GM19455 (cell line): ENCODE measurements around the gene MTHFD2.
A peak's percentile ranks its signal among the peaks of the same experiment; 100 is the strongest.
"Not testable (repeated sequence)": the region's sequence is repeated elsewhere in the genome, so short reads cannot be mapped to it uniquely, and the experiment has no call there.

Experiments
- ATAC-seq: cut with Tn5 transposase; IDR thresholded peaks from one replicate; pipeline ENCODE4 v1.9.1; 2021; ENCODE audit not compliant: unreplicated experiment

MTHFD2 gene

DNA sequence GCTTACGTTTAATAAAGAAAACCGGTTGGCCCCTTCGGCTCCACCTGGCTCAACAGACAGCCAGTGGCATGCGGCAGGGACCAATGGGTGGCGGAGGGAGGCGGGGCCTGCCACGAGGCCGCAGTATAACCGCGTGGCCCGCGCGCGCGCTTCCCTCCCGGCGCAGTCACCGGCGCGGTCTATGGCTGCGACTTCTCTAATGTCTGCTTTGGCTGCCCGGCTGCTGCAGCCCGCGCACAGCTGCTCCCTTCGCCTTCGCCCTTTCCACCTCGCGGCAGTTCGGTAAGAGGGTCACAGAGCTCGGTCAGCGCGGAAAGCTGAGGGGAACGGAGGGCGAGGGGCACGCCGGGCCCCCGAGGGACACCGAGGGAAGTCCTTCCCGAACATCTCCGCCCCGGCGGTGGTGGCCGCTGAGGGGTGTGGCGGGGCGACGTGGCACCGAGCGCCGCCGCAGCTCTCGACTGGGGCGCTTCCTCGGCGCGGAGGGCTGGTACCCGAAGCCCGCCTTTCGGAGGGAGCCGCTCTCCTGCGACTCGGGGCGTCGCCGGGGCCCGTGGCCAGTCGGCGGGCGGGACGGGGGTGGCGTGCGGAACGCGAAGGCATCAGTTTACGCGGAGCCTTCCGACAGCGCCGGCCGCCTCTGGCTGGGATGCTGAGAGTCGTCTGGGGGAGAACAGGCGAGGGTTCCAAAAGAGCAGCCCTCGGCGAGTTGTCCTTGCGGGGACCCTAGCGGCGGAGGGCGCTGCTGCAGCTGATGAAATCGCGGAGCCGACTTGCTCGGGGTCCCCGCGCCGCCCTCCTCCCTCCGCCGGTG is at the start of gene MTHFD2:
Gene MTHFD2, plus strand, starts transcription at position 155 of the 814 bp plus-strand sequence. Its CDS starts 27 bp downstream, at position 182.
- peak; percentile 85 for ATAC-seq

DNA sequence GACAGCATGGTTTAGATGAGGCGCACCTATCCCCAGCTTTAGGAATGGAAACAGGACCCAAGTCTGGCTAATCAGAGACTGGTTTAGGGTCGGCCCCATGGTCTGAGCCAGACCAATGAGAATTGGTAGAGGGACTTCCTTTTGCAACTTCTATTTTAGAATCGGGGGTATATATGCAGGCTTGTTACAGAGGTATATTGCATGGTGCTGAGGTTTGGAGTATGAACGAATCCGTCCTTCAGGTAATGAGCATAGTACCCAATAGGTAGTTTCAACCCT is 49.2 kb upstream of the MTHFD2 start:
- no peak for ATAC-seq

DNA sequence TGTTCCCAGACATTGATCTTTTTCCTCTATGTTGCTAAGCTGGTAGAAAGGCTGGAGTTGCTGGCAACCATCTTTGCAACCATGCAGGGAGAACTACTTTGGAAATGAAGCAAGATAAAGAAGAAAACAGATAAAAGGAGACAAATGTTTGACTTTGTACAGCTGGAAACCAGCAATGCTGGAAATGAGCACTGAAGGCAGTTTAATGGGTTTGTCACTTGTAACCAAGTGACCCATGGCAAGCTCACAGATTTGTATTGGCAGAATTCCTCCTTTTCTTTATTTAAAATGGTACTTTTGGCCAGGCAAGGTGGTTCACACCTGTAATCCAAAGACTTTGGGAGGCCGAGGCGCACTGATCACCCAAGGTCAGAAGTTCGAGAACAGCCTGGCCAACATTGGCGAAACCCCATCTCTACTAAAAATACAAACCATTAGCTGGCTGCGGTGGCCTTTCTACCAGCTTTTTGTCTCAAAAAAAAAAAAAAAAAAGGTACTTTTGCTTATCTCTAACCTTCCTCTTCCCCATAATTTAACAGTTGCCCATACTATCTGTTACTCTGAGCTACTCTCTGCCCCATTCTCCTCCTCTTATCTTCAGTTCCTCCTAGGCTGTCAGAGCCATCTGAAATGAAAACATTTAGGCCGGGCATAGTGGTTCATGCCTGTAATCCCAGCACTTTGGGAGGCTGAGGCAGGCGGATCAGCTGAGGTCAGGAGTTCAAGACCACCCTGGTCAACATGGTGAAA is 48.7 kb upstream of the MTHFD2 start:
- ATAC-seq = no peak

DNA sequence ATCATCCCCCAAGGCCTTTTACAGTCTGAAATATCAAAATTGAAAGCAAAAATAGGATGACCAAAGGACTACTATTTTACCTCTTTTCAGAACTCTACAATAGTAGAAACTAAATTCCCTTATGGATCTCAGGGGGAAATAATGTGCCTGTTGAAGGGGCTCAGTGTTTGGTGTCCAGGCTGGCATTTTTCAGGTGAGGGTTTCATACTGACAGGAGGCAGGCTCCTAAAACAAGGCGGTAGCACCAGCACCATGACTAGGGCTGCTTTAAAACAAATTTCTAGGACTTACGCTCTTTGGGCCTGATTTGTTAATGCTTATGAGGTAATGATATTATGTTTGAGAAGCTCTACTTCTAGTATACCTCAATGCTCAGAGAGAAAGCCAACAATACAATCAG is 45.5 kb upstream of the MTHFD2 start:
- ATAC-seq = no peak

DNA sequence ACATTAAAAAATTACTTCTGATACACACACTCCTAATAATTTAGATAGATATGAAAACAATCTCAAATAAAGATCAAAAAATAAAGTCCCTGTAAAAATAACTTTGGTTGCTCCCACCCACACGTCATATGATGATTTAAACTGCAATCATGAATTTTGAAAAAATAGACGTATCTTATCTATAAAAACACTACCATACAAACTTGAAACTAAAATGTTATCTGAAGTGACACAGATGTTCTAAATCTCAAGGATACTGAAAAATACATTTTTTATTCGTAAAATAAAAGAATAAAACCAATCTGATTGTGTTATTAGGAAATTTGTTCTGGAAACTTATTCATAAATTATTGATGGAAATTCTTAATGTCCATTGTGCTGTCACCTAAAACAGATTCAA is 42.6 kb upstream of the MTHFD2 start:
- no peak for ATAC-seq

DNA sequence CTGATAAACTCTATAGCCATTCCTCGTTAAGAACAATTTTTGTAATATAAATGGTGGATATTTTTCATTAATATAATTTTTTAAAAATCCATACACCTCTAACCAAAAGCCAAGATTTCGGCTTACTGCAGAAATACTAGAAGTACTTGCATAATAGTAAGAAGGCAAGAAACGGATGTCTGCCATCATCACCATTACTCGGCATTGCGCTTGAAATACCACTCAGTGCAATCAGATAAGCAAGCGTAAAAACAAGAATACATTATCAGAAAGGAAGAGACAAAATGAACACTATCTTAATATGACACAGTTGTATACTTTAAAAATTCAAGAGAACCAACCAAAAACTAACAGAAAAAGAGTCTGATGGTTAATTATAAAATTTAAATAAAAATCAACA is 35.5 kb upstream of the MTHFD2 start:
- no peak for ATAC-seq

DNA sequence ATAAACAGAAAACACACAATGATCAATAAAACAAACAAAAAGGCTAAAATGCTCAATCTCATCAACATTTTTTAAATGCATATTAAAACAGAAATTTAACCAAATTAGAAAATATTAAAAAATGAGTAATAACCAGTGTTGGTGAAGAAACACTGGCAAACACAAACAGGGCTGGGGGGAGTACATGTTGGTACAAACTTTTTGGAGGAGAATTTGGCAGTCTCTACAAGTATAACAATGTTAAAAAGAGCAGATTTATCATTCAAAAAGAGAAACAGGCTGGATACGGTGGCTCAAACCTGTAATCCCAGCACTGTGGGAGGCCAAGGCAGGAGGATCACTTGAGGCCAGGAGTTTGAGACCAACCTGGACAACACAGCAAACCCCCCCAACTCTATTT is 33.7 kb upstream of the MTHFD2 start:
- no peak for ATAC-seq

DNA sequence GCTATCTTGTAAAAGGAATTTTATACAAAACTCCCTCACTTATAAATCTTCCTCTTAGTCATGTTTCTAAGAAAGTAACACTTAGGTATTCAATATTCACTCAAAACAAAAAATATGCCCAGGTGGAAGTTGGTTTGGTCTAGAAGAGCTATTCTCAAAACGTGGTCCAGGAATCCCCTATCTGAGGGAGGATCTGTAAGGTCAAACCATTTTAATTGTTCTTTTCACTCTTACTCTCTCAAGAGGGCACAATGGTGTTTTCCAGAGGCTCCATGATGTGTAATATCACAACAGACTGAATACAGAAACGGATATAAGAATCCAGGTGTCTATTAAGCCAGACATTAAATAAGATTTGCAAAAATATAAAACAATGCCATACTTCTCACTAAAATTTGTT is 29.7 kb upstream of the MTHFD2 start:
- no peak for ATAC-seq

DNA sequence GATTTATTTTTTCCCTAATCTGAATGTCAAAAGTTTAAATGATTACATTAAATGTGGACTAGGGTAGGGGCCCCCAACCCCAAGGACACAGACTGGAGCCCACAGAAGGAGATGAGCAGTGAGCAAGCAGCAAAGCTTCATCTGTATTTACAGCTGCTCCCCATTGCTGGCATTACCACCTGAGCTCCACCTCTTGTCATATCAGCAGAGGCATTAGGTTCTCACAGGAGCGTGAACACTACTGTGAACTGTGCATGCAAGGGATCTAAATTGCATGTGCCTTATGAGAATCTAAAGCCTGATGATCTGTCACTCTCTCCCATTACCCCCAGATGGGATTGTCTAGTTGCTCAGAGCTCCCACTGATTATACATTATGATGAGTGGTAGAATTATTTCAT is 23.5 kb upstream of the MTHFD2 start:
- ATAC-seq = no peak

DNA sequence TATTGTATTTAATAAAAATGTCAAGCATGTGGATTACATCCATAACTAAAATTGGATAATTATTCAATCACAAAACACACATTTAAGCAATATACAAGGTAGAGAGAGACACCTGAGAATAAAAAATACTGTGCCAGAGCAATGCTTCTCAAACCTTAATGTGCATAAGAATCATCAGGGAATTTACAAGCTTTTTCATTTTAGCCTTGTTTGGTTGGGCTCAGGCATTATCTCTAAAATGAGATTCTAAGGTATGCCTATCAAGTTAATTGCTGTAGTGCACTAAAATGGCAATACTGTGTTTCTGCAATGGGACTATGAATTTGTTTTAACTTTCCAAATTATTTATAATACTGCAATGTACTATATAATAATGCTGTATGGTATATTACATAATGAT is 20.7 kb upstream of the MTHFD2 start:
- ATAC-seq = no peak

DNA sequence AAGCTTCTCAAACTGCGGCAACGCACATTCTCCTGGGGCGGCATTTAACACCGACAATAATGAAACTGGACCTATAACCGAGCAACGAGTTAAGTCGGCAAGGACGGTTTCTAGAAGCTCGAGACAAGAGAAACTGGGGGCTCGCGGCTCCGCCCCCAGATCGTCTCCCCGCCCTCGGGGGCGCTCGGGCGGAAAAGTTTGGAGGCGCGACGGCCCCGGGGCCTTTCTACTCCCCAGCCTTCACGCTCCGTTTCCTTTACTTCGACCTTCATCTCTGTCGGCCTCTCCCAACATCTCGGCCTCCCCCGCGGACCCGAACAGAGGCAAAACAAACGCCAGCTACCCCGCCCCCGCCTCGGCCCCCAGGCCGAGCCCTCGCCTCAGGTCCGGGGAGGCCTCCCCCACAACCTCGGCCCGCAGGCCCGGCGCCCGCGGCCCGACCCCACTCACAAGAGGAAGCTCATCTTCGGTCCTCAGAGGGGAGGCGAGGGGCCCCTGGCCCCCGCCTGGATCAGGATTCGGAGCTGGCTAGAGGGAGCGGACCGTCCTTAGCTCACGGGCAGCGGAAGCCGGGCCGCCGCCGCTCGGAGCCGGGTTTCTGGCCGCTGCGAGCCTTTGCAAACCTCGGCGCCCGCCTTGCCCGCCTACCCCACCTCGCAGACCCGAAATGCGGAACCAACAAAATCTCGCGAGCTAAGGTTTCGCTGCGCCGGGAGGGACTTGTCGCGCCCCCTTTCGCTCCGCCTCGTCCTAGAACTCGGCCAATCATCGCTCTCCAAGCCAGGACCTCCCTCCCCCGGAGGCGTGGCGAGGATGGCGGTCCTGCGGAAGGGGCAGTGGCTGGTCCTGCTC is 20.0 kb upstream of the MTHFD2 start, which contains the start of gene MOB1A:
Gene MOB1A, minus strand, starts transcription at position 669 of the 852 bp plus-strand sequence. Its CDS starts 205 bp downstream, at position 464.
- ATAC-seq = peak; percentile 78

DNA sequence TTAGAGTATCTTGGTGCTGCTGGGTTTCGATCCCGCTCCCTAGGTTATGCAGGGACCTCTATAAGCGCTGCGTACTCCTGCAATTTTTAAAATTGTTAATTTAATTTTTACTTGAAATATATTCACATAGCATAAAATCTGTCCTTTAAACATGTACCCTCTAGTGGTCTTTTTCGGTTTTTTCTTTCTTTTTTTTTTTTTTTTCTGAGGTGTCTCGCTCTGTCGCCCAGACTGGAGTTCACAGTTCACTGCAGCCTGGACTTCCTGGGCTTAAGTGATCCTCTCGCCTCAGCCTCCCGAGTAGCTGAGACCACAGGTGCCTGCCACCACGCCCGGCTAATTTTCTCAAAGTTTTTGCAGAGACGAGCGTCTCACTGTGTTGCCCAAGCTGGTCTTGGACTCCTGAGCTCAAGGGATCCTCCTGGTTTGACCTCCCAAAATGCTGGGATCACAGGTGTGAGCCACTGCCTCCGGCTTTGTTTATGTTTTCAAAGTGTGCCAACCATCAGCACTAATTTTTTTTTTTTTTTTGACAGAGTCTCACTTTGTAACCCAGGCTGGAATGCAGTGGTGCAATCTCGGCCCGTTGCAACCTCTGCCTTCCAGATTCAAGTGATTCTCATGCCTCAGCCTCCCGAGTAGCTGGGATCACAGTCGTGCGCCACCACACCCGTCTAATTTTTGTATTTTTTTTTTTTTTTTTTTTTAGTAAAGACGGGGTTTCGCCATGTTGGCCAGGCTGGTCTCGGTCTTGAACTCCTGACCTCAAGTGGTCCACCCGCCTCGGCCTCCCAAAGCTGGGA is 19.2 kb upstream of the MTHFD2 start:
- peak; percentile 15 for ATAC-seq

DNA sequence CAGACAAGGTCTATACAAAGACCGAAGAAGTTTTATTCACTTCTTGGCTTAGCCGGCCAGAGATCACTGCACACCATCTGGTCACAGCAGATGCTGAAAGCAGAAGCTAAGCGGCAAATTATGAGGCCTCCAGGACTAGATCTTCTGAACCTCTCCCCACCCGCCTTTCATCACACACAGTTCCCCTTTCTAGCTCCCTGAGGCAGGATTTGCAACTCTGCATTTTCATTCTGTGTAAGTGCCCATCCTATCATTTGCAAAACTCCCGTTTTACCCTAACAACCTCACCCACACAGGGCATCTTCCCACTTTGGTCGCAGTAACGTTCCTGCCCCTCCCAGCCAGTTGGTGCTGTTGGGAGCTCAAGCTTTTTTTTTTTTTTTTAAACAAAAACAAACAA is 16.7 kb upstream of the MTHFD2 start:
- ATAC-seq = no peak

DNA sequence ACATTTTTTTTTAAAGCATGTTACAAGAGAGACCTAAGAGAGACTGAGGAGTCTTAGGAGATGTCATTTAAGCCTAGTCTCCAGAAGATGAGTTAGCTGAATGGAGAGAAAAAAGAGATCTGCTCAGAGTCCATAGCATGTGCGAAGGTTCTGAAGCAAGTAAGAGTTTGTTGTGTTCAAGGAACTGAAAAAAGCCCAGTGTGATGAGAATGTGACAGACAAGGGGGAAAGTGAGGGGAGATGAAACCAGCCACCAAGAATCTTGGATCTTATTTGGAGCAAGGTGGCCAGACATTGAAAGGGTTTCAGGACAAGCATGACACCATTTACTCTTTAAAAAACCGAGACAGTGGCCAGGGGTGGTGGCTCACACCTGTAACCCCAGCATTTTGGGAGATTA is 14.5 kb upstream of the MTHFD2 start:
- ATAC-seq = no peak

DNA sequence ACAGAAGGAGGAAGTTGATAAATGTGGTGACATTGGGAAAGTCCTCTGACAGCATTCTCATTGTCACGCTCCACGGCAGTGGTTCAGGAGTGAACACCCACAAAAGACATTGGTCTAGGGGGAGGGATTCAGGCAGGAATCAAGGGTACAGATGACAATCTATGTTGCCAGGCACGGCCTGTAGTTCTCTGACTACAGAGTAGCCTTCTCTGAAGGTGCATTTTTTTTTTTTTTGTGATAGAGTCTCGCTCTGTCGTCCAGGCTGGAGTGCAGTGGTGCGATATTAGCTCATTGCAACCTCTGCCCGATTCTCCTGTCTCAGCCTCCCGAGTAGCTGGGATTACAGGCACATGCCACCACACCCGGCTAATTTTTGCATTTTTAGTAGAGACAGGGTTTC is 12.4 kb upstream of the MTHFD2 start:
- ATAC-seq = peak; percentile 47

DNA sequence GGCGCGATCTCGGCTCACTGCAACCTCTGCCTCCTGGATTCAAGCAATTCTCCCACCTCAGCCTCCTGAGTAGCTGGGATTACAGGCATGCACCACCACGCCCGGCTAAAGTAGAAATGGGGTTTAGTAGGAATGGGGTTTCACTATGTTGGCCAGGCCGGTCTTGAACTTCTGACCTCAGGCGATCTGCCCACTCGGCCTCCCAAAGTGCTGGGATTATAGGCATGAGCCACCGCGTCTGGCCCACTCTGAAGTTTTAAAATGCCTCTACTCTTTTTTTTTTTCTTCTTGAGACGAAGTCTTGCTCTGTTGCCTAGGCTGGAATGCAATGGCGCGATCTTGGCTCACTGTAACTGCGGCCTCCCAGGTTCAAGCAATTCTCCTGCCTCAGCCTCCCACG is 11.7 kb upstream of the MTHFD2 start:
- ATAC-seq = not testable (repeated sequence)

DNA sequence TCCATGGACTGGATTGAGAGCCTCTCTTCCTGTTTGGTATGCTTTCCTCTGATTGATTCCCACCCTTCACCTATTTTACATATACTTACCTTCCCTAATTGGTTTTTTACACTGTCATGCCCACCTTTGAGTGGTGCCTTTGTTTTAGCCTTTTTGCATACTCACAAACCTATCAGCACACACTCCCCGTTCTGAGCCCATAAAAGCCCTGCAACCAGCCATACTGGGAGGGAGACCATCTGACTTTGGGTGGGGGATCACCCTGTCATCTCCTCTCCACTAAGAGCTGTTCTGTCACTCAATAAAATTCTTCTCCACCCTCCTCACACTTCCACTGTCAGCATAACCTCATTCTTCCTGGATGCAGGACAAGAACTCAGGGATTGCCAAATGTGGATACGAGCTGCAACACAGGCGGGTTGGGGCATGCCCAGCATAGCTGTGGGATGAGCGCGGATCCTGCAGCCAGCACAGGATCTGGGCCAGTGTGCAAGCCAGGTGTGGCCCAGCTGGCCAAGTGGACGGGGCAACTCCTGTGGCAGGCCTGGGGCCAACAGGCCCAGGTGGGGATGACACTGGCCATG is 10.3 kb upstream of the MTHFD2 start:
- ATAC-seq = no peak

DNA sequence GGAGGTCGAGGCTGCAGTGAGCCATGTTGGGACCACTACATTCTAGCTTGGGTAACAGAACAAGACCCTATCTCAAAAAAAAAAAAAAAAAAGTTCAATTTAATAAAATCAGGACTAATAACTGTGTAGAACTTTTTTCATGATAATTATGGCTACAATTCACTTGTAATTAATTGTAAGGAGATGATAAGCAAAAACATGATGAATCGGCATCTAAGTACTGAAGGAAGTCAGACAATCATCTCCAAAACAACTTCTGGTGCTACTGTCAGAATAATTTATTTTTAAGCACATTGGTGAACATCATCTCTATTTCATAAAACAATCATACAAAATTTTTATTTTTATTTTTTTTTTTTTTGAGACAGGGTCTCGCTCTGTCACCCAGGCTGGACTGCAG is 9.7 kb upstream of the MTHFD2 start:
- no peak for ATAC-seq

DNA sequence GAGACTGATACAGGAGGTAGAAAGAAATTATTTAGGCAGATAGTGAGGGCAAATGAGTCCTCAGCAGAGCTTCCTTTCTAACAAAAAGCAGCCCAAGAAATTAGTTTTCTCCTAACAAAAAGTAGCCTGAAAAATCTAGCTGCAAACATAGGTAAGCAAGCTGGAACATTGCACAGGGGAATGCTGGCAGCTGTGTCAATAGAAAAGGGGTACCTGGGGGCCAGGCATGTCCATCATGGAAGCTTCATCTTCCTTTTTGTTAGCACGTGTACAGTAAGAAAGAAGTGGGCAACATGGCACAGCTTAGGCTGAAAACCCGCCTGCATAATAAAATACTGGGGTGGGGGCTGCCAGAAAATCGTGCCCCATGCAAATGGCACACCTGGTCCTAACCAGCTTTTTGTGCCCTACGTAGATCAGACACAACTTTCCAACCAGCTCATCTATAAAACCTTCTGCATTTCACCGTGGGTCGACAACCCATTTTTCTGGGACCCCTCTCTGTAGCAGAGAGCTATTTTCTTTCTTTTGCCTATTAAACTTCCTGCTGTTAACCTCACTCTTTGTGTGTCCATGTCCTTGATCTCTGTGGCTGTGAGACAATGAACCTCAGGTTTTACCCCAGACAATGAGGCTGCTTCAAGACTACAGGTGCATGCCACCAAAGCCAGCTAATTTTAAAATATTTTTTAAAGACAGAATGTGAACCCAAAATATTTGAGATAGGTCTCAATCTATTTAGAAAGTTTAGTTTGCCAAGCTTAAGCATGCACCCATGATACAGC is 6.6 kb upstream of the MTHFD2 start:
- no peak for ATAC-seq

DNA sequence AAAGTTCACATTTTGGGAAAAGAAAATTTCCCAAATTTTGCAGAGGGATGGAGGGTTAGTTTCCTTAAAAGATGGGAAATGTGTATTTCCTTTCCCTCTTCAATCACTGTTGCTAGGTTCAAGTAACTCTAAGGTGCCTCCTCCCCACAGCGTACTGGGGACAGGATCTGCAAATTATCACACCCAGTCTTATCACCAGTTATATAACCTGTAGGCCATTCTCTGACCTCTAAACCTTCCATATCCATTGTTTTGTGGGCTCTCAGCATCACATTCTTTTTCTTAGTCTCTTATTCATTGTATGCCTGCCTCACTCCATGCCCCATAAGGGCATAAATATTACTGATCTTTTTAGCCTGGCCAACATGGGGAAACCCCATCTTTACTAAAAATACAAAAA is 3.6 kb upstream of the MTHFD2 start:
- ATAC-seq = no peak
